WTC11 (cell line): ENCODE results near the gene SLC38A11. TPM values are rescaled to one million over a fixed set of nuclear protein-coding genes. Genes with fewer than 3 reads are reported as not detected.
A peak's percentile ranks its signal among the peaks of the same experiment; 100 is the strongest.

Experiments
- ATAC-seq: fragments of 200-7000 bp; cut with Tn5 transposase; 2 replicates; pipeline ENCODE4 v1.10.0; 2021; ENCODE audit warnings: mild to moderate bottlenecking, moderate library complexity
- CTCF ChIA-PET: fragments of 300-600 bp; sonication (Branson Sonifier 250); formaldehyde crosslinking; loops from one replicate; lab custom pipeline; 2021; ENCODE audit warnings: antibody characterized with exemption; lab: Charles Lee
- POLR2A ChIA-PET: fragments of 350-600 bp; sonication (Branson Sonifier 250); formaldehyde crosslinking; loops from one replicate; lab custom pipeline; 2021; ENCODE audit warnings: antibody characterized with exemption; lab: Charles Lee
- DNase-seq: peaks from one replicate; pipeline ENCODE4 v3.0.0; 2021; ENCODE audit warnings: low spot score
- H3K27ac Mint-ChIP-seq: 2 replicates; pipeline ENCODE4 v1.8.0; 2021; ENCODE audit warnings: mixed read lengths
- H3K27me3 Mint-ChIP-seq: 2 replicates; pipeline ENCODE4 v1.8.0; 2021; ENCODE audit warnings: low read depth, mild to moderate bottlenecking, moderate library complexity, mixed read lengths
- H3K36me3 Mint-ChIP-seq: 2 replicates; pipeline ENCODE4 v1.8.0; 2021; ENCODE audit warnings: mixed read lengths
- H3K4me1 Mint-ChIP-seq: 2 replicates; pipeline ENCODE4 v1.8.0; 2022; ENCODE audit warnings: mixed read lengths
- H3K4me3 Mint-ChIP-seq: 2 replicates; pipeline ENCODE4 v1.8.0; 2021; ENCODE audit warnings: mild to moderate bottlenecking, moderate library complexity, mixed read lengths
- H3K9me3 Mint-ChIP-seq: 2 replicates; pipeline ENCODE4 v1.8.0; 2021; ENCODE audit warnings: mixed read lengths
- CREB1 ChIP-seq: sonication (generic); formaldehyde crosslinking; IDR thresholded peaks from 2 replicates; pipeline ENCODE4 v1.8.0; 2023; ENCODE audit warnings: mild to moderate bottlenecking, missing genetic modification reagents
- ESRRA ChIP-seq: sonication (generic); formaldehyde crosslinking; IDR thresholded peaks from 2 replicates; pipeline ENCODE4 v1.8.1; 2022; ENCODE audit warnings: mild to moderate bottlenecking, missing genetic modification reagents, borderline replicate concordance
- GABPB1 ChIP-seq: sonication (generic); formaldehyde crosslinking; IDR thresholded peaks from 2 replicates; pipeline ENCODE4 v1.8.1; 2023; ENCODE audit warnings: mild to moderate bottlenecking, missing genetic modification reagents
- HMGA2 ChIP-seq: fragments of 250-450 bp; sonication (Bioruptor Pico); IDR thresholded peaks from 2 replicates; pipeline ENCODE4 v1.4.0; 2021; ENCODE audit warnings: mild to moderate bottlenecking, moderate library complexity
- IRF1 ChIP-seq: sonication (generic); formaldehyde crosslinking; IDR thresholded peaks from 2 replicates; pipeline ENCODE4 v1.8.0; 2023; ENCODE audit warnings: missing genetic modification reagents
- JUN ChIP-seq: sonication (generic); formaldehyde crosslinking; IDR thresholded peaks from 2 replicates; pipeline ENCODE4 v1.8.0; 2023; ENCODE audit warnings: mild to moderate bottlenecking, missing genetic modification reagents
- MYBL2 ChIP-seq: sonication (generic); formaldehyde crosslinking; IDR thresholded peaks from 2 replicates; pipeline ENCODE4 v1.8.1; 2023; ENCODE audit warnings: mild to moderate bottlenecking, moderate library complexity, missing genetic modification reagents
- NFYB ChIP-seq: sonication (generic); formaldehyde crosslinking; conservative IDR thresholded peaks from 2 replicates; pipeline ENCODE4 v1.8.0; 2022; ENCODE audit warnings: low read depth, missing genetic modification reagents
- NR1H2 ChIP-seq: sonication (generic); formaldehyde crosslinking; IDR thresholded peaks from 2 replicates; pipeline ENCODE4 v1.9.0; 2021; ENCODE audit warnings: mild to moderate bottlenecking, moderate library complexity, missing genetic modification reagents
- NR2C2 ChIP-seq: sonication (generic); formaldehyde crosslinking; IDR thresholded peaks from 2 replicates; pipeline ENCODE4 v1.8.0; 2022; ENCODE audit warnings: mild to moderate bottlenecking, missing genetic modification reagents
- SMAD4 ChIP-seq: sonication (generic); formaldehyde crosslinking; IDR thresholded peaks from 2 replicates; pipeline ENCODE4 v1.8.0; 2022; ENCODE audit warnings: mild to moderate bottlenecking, missing genetic modification reagents
- TEAD4 ChIP-seq: sonication (generic); formaldehyde crosslinking; IDR thresholded peaks from 2 replicates; pipeline ENCODE4 v1.8.0; 2022; ENCODE audit warnings: mild to moderate bottlenecking, missing genetic modification reagents
- ZBTB21 ChIP-seq: sonication (generic); formaldehyde crosslinking; IDR thresholded peaks from 2 replicates; pipeline ENCODE4 v1.8.1; 2023; ENCODE audit warnings: mild to moderate bottlenecking, missing genetic modification reagents, borderline replicate concordance
- ZNF416 ChIP-seq: fragments of 250-450 bp; sonication (Bioruptor Pico); IDR thresholded peaks from 2 replicates; pipeline ENCODE4 v1.9.0; 2021; ENCODE audit warnings: mild to moderate bottlenecking, inconsistent platforms
- ZNF425 ChIP-seq: fragments of 250-450 bp; sonication (Bioruptor Pico); conservative IDR thresholded peaks from 2 replicates; pipeline ENCODE4 v1.9.0; 2021; ENCODE audit warnings: mild to moderate bottlenecking
- ZSCAN18 ChIP-seq: fragments of 250-450 bp; sonication (Bioruptor Pico); IDR thresholded peaks from 2 replicates; pipeline ENCODE4 v2.1.2; 2022; ENCODE audit warnings: mild to moderate bottlenecking, moderate library complexity
- total RNA-seq: library from RNA; stranded (reverse); gene quantifications from 3 replicates; pipeline ENCODE4 v1.2.3, GENCODE V29; 2021
- TF ChIP-seq, protein P1 (sequence below): sonication (generic); formaldehyde crosslinking; IDR thresholded peaks from 2 replicates; pipeline ENCODE4 v1.8.1; 2022; ENCODE audit warnings: low read depth, missing genetic modification reagents, borderline replicate concordance
- TF ChIP-seq, protein P2 (sequence below): sonication (generic); formaldehyde crosslinking; IDR thresholded peaks from 2 replicates; pipeline ENCODE4 v1.8.1; 2023; ENCODE audit warnings: mild to moderate bottlenecking, missing genetic modification reagents, moderate library complexity
- TF ChIP-seq, protein P3 (sequence below): sonication (generic); formaldehyde crosslinking; IDR thresholded peaks from 2 replicates; pipeline ENCODE4 v1.8.0; 2022; ENCODE audit warnings: mild to moderate bottlenecking, missing genetic modification reagents
- TF ChIP-seq, protein P4 (sequence below): sonication (generic); formaldehyde crosslinking; IDR thresholded peaks from 2 replicates; pipeline ENCODE4 v1.8.0; 2022; ENCODE audit warnings: mild to moderate bottlenecking, missing genetic modification reagents

The SLC38A11 gene
- total RNA-seq, 1 experiment from 2014 or later, result not detected

GRCh38 chr2:164898475-164898874, 56.9 kb downstream of the SLC38A11 start:
- ATAC-seq (no peak), DNase-seq (no peak)
- no peaks in the 10 kb centered on the region; the same call in 1 of the 2 replicates for H3K36me3 Mint-ChIP-seq
- peaks cover 12% of the 10 kb centered on the region for H3K9me3 Mint-ChIP-seq
- H3K4me1 Mint-ChIP-seq, result peaks cover 15% of the 10 kb centered on the region
- H3K27ac Mint-ChIP-seq, result peak overlapping the region; percentile 24; the same call in 1 of the 2 replicates
- no peak for TF ChIP-seq TEAD4 (CRISPR knock-in tag)
- peak; percentile 64; the same call in 1 of the 2 replicates for TF ChIP-seq GABPB1 (CRISPR knock-in tag)
- POLR2A ChIA-PET, result no interaction called here
- H3K4me3 Mint-ChIP-seq, result no peak overlapping the region
- no peaks in the 10 kb centered on the region for H3K27me3 Mint-ChIP-seq
- CTCF ChIA-PET, result no interaction called here

DNA sequence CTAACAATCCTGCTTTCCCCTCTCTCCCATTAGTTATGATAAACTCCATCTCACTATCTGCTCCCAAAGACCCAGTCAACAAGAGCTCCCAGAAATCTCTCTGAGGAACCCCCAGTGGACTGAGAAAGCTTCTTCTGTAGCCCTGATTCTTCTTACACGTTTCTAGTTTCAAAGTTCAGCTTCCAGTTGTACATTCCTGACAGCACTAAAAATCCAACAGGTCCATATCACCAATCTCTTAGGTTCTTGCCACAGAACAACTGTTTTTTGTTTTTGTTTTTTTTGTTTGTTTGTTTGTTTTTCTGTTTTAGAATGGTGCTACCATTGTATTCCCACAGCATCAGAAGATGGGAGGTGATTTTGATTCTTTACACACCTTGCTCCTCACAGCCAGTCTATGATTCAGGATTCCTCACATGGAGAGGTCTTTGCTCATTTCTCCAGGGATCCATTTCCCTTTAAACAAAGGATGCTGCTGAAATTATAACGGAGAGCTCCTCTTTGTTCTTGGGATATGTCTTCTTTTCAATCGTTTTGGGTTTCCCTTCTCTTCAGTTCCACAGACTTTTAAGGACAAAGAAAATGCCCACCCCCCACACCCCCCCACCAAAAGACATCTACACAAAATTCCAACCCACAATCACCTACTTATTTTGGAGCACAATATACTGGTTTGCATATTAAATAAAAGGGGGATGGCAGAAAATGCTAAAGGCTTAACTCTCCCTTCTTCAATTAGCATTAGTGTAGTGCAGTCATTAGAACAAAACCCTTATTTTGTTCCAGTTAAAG, 57.7 kb downstream of the SLC38A11 start:
- no peaks in the 10 kb centered on the region for H3K27me3 Mint-ChIP-seq
- H3K36me3 Mint-ChIP-seq, result no peaks in the 10 kb centered on the region; the same call in 1 of the 2 replicates
- H3K4me1 Mint-ChIP-seq, result peaks cover 15% of the 10 kb centered on the region
- no peak overlapping the region for H3K4me3 Mint-ChIP-seq
- H3K9me3 Mint-ChIP-seq, result peaks cover 12% of the 10 kb centered on the region
- ChIA-PET CTCF (no interaction called here), POLR2A (no interaction called here)
- peak overlapping the region; percentile 25; the same call in 1 of the 2 replicates for H3K27ac Mint-ChIP-seq
- ATAC-seq (no peak), DNase-seq (no peak)
- TF ChIP-seq JUN (CRISPR knock-in tag), result no peak
- no peak for TF ChIP-seq ZSCAN18
- no peak for TF ChIP-seq NR1H2 (CRISPR knock-in tag)
- no peak for TF ChIP-seq ZNF425 (CRISPR knock-in tag)
- no peak for TF ChIP-seq HMGA2 (CRISPR knock-in tag)
- no peak for TF ChIP-seq NFYB (CRISPR knock-in tag)
- TF ChIP-seq MYBL2, result no peak
- TF ChIP-seq ESRRA (CRISPR knock-in tag), result no peak
- TF ChIP-seq, protein P1, sequence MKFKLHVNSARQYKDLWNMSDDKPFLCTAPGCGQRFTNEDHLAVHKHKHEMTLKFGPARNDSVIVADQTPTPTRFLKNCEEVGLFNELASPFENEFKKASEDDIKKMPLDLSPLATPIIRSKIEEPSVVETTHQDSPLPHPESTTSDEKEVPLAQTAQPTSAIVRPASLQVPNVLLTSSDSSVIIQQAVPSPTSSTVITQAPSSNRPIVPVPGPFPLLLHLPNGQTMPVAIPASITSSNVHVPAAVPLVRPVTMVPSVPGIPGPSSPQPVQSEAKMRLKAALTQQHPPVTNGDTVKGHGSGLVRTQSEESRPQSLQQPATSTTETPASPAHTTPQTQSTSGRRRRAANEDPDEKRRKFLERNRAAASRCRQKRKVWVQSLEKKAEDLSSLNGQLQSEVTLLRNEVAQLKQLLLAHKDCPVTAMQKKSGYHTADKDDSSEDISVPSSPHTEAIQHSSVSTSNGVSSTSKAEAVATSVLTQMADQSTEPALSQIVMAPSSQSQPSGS (CRISPR knock-in tag), result no peak
- TF ChIP-seq, protein P2, sequence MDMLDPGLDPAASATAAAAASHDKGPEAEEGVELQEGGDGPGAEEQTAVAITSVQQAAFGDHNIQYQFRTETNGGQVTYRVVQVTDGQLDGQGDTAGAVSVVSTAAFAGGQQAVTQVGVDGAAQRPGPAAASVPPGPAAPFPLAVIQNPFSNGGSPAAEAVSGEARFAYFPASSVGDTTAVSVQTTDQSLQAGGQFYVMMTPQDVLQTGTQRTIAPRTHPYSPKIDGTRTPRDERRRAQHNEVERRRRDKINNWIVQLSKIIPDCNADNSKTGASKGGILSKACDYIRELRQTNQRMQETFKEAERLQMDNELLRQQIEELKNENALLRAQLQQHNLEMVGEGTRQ (CRISPR knock-in tag), result no peak
- no peak for TF ChIP-seq NR2C2 (CRISPR knock-in tag)
- TF ChIP-seq ZNF416 (CRISPR knock-in tag), result no peak
- TF ChIP-seq, protein P3, sequence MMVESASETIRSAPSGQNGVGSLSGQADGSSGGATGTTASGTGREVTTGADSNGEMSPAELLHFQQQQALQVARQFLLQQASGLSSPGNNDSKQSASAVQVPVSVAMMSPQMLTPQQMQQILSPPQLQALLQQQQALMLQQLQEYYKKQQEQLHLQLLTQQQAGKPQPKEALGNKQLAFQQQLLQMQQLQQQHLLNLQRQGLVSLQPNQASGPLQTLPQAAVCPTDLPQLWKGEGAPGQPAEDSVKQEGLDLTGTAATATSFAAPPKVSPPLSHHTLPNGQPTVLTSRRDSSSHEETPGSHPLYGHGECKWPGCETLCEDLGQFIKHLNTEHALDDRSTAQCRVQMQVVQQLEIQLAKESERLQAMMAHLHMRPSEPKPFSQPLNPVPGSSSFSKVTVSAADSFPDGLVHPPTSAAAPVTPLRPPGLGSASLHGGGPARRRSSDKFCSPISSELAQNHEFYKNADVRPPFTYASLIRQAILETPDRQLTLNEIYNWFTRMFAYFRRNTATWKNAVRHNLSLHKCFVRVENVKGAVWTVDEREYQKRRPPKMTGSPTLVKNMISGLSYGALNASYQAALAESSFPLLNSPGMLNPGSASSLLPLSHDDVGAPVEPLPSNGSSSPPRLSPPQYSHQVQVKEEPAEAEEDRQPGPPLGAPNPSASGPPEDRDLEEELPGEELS (CRISPR knock-in tag), result no peak
- TF ChIP-seq, protein P4, sequence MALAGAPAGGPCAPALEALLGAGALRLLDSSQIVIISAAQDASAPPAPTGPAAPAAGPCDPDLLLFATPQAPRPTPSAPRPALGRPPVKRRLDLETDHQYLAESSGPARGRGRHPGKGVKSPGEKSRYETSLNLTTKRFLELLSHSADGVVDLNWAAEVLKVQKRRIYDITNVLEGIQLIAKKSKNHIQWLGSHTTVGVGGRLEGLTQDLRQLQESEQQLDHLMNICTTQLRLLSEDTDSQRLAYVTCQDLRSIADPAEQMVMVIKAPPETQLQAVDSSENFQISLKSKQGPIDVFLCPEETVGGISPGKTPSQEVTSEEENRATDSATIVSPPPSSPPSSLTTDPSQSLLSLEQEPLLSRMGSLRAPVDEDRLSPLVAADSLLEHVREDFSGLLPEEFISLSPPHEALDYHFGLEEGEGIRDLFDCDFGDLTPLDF, result no peak
- TF ChIP-seq ZBTB21 (CRISPR knock-in tag), result no peak
- no peak for TF ChIP-seq IRF1 (CRISPR knock-in tag)
- no peak for TF ChIP-seq CREB1 (CRISPR knock-in tag)
- no peak for TF ChIP-seq SMAD4
- TF ChIP-seq, all 79 proteins: peak for 0
